Fibroblast of skin of abdomen (primary cell): ENCODE measurements around the gene LPAR2. TPM values are rescaled to one million over a fixed set of nuclear protein-coding genes. Genes with fewer than 3 reads are reported as not detected.
"Not testable (repeated sequence)": the region's sequence is repeated elsewhere in the genome, so short reads cannot be mapped to it uniquely, and the experiment has no call there.

Experiments used
- DNase-seq: peaks from one replicate; pipeline ENCODE4 v3.0.0-alpha.2; 2013
- polyA plus RNA-seq, 2 experiments: library from polyadenylated mRNA; unstranded; fragments of 120-200 nt; gene quantifications; one replicate each; pipeline ENCODE4 v1.2.1, GENCODE V29; 2013; ENCODE audit not compliant: insufficient read length in 2 of 2

LPAR2 gene
- polyA plus RNA-seq (2013, experiment 1 of 2; ENCODE audit: insufficient read length), result 7.8 TPM
- polyA plus RNA-seq (2013, experiment 2 of 2; ENCODE audit: insufficient read length), result 8.7 TPM

DNA sequence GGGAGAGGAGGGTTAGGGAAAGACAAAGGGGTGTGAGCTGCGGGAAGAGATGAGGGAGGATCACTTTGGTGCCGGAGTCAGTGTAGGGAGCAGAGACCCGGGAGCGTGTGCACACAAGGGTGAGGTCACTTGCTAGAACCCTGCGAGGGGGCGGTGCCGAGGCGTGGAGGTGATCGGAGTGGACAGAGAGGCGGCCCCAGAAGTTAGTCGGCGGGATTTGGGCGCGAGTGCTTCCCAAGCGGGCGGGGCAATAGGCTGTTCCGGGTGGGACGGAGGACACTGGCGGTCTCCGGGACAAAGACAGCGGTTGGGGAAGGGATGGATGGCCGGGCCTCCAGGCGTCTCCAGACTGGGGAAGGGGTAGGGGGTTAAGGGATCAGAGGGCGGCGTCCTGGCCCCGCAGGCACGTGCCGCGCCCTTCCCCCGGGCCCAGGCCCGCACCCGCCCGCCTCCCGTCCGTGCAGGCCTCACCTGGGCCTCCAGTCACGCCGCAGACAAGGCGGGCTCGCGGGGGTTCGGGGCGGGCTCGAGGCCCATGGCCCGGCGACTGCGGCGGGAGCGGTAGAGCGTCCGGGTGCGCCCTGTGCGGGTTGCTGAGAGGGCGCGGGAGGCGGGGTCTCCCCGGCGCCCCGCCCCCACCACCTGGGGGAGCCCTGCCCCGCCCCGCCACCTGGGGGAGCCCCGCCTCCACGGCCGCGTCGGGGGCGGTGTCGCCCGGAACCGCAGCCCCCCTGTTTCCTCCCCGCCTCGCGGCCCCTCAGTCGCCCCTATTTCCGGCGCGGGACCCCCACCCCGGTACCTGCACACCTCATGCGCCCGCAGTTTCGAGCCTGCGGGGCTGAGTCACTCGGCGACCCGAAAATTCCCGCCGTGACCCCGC is at the start of gene LPAR2:
LPAR2 (minus strand) TSS at position 600 of the 880 bp plus-strand sequence. CDS start 945 bp downstream, outside the sequence.
- DNase-seq, result peak; percentile 9

GRCh38 chr19:19677579-19677978 is 49.6 kb upstream of the LPAR2 start:
- DNase-seq, result no peak

DNA sequence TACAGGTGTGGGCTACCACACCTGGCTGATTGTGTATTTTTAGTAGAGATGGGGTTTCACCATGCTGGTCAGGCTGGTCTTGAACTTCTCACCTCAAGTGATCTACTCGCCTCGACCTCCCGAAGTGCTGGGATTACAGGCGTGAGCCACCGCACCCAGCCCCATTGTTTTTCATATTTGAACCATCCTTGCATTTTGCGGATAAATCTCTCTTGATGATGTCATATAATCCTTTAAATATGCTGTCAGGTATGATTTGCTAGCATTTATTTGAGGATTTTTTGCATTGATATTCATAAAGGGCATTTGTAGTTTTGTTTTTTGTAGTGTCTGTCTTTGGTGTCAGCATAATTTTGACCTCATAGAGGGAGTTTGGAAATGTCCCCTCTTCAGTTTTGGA is 46.3 kb upstream of the LPAR2 start:
- no peak for DNase-seq

DNA sequence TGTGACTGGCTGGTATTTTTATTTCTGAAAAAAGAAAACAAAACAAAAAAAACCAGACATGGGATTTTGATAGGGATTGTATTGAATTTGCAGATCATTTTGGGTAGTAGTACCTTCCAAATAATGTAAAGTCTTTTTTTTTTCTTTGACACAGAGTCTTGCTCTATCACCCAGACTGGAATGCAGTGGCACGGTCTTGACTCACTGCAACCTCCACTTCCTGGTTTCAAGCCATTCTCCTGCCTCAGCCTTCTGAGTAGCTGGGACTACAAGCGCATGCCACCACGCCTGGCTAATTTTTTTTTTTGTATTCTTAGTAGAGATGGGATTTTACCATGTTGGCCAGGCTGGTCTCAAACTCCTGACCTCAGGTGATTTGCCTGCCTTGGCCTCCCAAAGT is 44.8 kb upstream of the LPAR2 start:
- DNase-seq, result no peak

DNA sequence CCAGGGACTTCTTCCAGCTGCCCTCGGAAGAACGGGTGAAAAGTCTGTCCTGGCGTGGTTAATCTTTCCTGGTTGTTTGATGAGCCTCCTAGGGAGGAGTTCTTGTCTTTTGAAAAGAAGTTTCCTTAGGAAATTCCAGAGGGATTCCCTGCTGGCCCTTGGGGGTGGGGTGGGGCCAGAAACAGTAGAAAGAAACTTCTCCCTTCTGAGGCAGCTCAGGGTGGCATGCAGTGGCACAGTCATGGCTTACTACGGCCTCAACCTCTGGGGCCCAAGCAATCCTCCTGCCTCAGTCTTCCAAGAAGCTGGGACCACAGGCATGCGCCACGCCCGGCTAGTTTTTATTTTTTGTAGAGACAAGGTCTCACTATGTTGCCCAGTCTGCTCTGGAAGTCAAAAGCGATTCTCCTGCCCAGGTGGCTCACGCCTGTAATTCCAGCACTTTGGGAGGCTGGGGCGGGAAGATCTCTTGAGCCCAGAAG is 42.1 kb upstream of the LPAR2 start:
- DNase-seq, result no peak

DNA sequence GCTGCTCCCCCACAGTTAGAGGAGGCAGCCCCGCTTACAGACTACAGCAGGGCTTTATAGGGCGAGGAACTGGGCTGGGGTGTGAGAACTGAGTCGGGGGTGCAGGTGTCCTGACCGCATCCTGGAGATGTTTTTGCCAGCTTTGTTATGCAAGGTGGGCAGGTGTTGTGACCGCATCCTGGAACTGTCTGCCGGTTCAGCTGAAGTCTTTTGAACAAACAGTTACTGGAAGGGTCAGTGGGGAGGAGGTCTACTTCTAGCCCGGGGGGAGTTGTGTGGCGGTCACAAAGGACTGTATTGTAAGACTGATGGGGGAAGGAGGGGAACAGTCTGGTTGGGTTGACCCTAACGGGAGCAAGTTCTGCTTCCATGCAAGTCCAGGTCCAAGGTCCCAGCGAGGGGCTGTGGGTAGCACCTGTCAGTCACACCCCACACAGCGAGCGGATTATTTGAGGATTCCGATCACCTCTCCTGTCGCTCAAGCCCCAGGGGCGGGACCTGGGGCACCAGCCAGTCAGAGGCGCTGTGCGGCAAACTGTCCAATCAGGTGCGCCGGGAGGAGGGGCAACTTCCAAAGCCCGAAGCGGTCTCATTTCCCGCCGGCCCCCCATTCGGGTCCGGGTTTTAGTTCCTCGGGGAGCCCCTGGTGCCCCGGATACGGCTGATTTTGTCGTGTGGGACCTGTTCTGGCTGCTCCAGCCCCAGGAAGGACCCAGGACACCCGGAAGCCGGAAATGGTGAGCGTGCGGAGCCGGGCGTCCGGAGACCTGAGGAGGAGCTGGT is 40.4 kb upstream of the LPAR2 start, which contains the start of gene ZNF101:
ZNF101 (plus strand) TSS at position 610 of the 783 bp plus-strand sequence; CDS start at position 735, 125 bp downstream.
- DNase-seq, result peak; percentile 89

DNA sequence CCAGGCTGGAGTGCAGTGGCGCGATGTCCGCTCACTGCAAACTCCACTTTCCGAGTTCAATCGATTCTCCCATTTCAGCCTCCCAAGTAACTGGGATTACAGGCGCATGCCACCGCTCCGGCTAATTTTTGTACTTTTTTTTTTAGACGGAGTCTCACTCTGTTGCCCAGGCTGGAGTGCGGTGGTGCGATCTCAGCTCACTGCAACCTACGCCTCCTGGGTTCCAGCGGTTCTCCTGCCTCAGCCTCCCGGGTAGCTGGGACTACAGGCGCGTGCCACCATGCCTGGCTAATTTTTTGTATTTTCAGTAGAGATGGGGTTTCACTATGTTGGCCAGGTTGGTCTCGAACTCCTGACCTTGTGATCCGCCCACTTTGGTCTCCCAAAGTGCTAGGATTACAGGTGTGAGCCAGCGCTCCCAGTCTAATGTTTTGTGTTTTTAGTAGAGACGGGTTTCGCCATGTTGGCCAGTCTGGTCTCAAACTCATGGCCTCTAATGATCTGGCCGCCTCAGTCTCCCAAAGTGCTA is 37.5 kb upstream of the LPAR2 start:
- DNase-seq, result not testable (repeated sequence)

- DNase-seq, result peak; percentile 98
Measured at GRCh38 chr19:19663256-19664120, 35.5 kb upstream of the LPAR2 start, which contains the start of gene ATP13A1. ATP13A1 (minus strand) TSS chr19:19663676; CDS start chr19:19663666, 10 bp downstream.

GRCh38 chr19:19662871-19663255 is 34.8 kb upstream of the LPAR2 start:
- DNase-seq, result no peak

GRCh38 chr19:19662344-19662743 is 34.3 kb upstream of the LPAR2 start:
- DNase-seq, result no peak

GRCh38 chr19:19661675-19662251 is 33.7 kb upstream of the LPAR2 start:
- DNase-seq, result no peak

DNA sequence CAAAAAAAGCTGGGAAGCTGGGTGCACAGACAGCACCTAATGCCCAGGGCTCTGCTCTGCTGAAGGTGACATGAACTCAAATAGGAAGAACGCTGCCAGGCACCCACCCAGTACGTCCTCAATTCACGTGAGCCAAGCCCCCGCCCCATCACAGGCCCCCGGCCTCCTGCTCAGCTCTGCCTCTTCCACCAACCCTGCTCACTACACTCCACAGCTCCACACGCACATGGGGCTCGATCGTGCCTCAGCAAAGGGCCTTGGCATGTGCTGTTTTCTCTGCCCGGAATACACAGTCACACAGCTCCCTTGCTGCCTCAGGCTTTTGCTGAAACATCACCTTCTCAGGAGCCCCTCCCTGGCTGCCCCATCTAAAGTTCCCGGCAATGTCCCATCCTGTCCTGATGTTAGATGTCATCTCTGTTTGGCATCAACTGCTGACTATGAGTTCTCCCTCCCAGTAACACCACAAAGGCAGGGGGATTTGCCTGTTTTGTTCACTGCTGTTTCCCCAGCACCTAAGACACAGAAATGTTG is 33.2 kb upstream of the LPAR2 start:
- no peak for DNase-seq

GRCh38 chr19:19659646-19660245 is 31.7 kb upstream of the LPAR2 start:
- no peak for DNase-seq

DNA sequence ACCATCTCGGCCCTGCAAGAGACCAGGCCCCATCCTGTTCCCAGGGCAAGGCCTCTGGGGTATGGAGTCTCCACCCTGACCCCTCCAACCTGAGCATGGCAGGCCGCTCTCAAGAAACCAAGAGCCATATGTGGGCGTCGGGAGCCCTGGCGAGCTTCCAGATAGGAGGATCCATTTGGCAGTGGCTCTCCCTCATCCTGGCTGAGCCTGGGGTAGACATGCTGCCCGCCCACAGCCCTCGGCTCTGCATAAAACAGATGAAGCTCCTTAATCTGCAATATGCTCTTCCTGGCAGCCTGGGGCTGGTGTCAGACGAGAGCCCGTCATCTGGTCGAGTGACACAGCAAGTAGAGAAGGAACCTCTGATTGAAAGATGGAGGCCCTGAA is 29.4 kb upstream of the LPAR2 start:
- DNase-seq, result no peak

GRCh38 chr19:19656451-19657396 is 28.7 kb upstream of the LPAR2 start:
- DNase-seq, result no peak

DNA sequence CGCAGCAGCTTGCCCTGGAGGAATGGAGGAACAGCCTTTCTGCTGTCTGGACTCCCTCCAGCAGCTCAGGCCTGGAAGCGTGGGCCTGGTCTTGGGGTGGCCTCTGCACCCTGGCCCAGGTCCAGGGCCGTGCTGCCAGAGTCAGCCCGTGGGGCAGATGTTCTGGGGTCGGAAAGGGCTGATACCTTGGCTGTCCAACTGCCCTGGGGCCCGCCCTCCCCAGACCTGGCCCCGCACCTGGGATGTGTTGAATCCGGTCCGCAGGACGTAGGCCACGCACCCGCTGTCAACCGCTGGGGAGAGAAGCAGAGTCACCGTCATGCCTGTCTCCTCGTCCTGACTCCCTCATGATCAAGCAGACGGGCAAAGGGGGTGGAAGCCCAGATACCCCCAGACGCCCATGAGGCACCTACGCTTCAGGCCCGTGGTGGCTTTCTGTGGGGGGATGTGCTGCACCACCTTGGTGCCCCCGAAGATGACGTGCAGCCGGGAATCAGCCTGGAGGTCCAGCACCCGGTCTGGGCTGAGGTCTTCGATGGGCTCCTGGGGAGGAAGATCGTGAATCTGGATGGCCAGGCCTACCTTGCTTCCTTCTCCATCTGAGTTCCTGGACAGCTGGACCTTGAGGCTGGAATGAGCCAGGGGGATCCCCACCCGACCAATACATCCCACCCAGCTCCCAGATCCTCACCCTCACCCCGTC is 27.8 kb upstream of the LPAR2 start:
- DNase-seq, result no peak

- DNase-seq, result no peak
Measured at GRCh38 chr19:19655051-19655594, 27.1 kb upstream of the LPAR2 start.

- DNase-seq, result no peak
Measured at GRCh38 chr19:19654441-19654840, 26.4 kb upstream of the LPAR2 start.
